Caco-2 (cell line): ENCODE measurements around the gene EIF1AY. TPM values are rescaled to one million over a fixed set of nuclear protein-coding genes. Genes with fewer than 3 reads are reported as not detected.

Source experiments
- BruUV-seq: library from RNA; stranded (reverse); fragments of 400-500 nt; replicated peaks from 2 replicates; lab custom pipeline; 2021; lab: Mats Ljungman, UMichigan
- CTCF ChIA-PET: fragments of 300-600 bp; sonication (Branson Sonifier 250); formaldehyde crosslinking; loops from one replicate; lab custom pipeline; 2022; ENCODE audit warnings: antibody characterized with exemption; lab: Charles Lee
- POLR2A ChIA-PET: fragments of 300-600 bp; sonication (Branson Sonifier 250); formaldehyde crosslinking; loops from one replicate; lab custom pipeline; 2022; ENCODE audit warnings: antibody characterized with exemption; lab: Charles Lee
- DNase-seq, 2 experiments: peaks; one replicate each; pipeline versions ENCODE4 v3.0.0 to v3.0.0-alpha.2; 2020 to 2022
- H3K27me3 ChIP-seq: replicated peaks from 2 replicates; pipeline ENCODE4 v1.6.0; 2011; ENCODE audit warnings: low read length; ENCODE audit not compliant: control insufficient read depth, insufficient read depth
- H3K36me3 ChIP-seq: 2 replicates; pipeline ENCODE4 v1.5.1; 2011; ENCODE audit warnings: low read length; ENCODE audit not compliant: control insufficient read depth, insufficient read depth
- H3K4me1 ChIP-seq: fragments of 250-450 bp; sonication (Bioruptor Pico); 2 replicates; pipeline ENCODE4 v1.5.1; 2020; ENCODE audit warnings: mild to moderate bottlenecking
- H3K4me3 ChIP-seq: 2 replicates; pipeline ENCODE4 v1.5.1; 2011; ENCODE audit warnings: low read depth, mild to moderate bottlenecking, control low read depth, low read length
- H3K9me3 ChIP-seq: fragments of 250-450 bp; sonication (Bioruptor Pico); 2 replicates; pipeline ENCODE4 v1.5.1; 2020; ENCODE audit warnings: mild to moderate bottlenecking, moderate library complexity
- H3K27ac Mint-ChIP-seq: one replicate; pipeline ENCODE4 v1.8.0; 2022; ENCODE audit warnings: mixed read lengths; ENCODE audit not compliant: unreplicated experiment
- H3K27me3 Mint-ChIP-seq: one replicate; pipeline ENCODE4 v1.8.0; 2022; ENCODE audit warnings: mixed read lengths; ENCODE audit not compliant: insufficient read depth, unreplicated experiment
- H3K36me3 Mint-ChIP-seq: one replicate; pipeline ENCODE4 v1.8.0; 2022; ENCODE audit warnings: mild to moderate bottlenecking, mixed read lengths; ENCODE audit not compliant: insufficient read depth, unreplicated experiment
- H3K4me1 Mint-ChIP-seq: one replicate; pipeline ENCODE4 v1.8.0; 2022; ENCODE audit warnings: low read depth, mixed read lengths; ENCODE audit not compliant: unreplicated experiment
- H3K4me3 Mint-ChIP-seq: one replicate; pipeline ENCODE4 v1.8.0; 2022; ENCODE audit warnings: mild to moderate bottlenecking, moderate library complexity, mixed read lengths; ENCODE audit not compliant: unreplicated experiment
- H3K9me3 Mint-ChIP-seq: one replicate; pipeline ENCODE4 v1.8.0; 2022; ENCODE audit warnings: mixed read lengths; ENCODE audit not compliant: unreplicated experiment
- CTCF ChIP-seq, 2 experiments: fragments of 200-600 bp in 1 of 2; IDR thresholded peaks; 1 replicate in 1 of 2; 2 replicates in 1 of 2; pipeline versions ENCODE4 v1.5.1 to v1.8.0; 2011 to 2022; ENCODE audit warnings: antibody characterized with exemption in 1 of 2, control low read depth in 1 of 2, inconsistent platforms in 1 of 2, low read depth in 1 of 2, low read length in 1 of 2, mild to moderate bottlenecking in 1 of 2, moderate library complexity in 1 of 2; ENCODE audit not compliant: insufficient read depth in 1 of 2, severe bottlenecking in 1 of 2, unreplicated experiment in 1 of 2
- intact Hi-C: fragments of 100-400 bp; cut with micrococcal nuclease; formaldehyde crosslinking; loops from one replicate; pipeline ENCODE4 v1.10.0; 2022; ENCODE audit not compliant: unreplicated experiment
- total RNA-seq: library from RNA; stranded (reverse); gene quantifications from 2 replicates; pipeline ENCODE4 v1.2.3, GENCODE V29; 2022

EIF1AY gene
- total RNA-seq, 1 experiment from 2014 or later: not detected

GRCh38 chrY:20538933-20539332 lies 36.6 kb upstream of the EIF1AY start:
- Histone ChIP-seq H3K9me3 (no peaks in the 10 kb centered on the region), H3K4me3 (no peak overlapping the region), H3K4me1 (no peaks in the 10 kb centered on the region), H3K36me3 (no peaks in the 10 kb centered on the region), H3K27me3 (no peaks in the 10 kb centered on the region)
- CTCF ChIA-PET: no interaction called here
- intact Hi-C loops: no loop called here
- no peak overlapping the region for H3K4me3 Mint-ChIP-seq
- no peak overlapping the region for H3K27ac Mint-ChIP-seq
- no peaks in the 10 kb centered on the region for H3K36me3 Mint-ChIP-seq
- no peaks in the 10 kb centered on the region for H3K9me3 Mint-ChIP-seq
- H3K27me3 Mint-ChIP-seq: no peaks in the 10 kb centered on the region
- H3K4me1 Mint-ChIP-seq: no peaks in the 10 kb centered on the region
- DNase-seq: no peak
- POLR2A ChIA-PET: no interaction called here
- no TSS peak for BruUV-seq
- TF ChIP-seq CTCF (IDR thresholded peaks at IDR 0.05; ENCODE audit: insufficient read depth in 1 of 2, low read depth in 1 of 2, low read length in 1 of 2, severe bottlenecking in 1 of 2, unreplicated experiment in 1 of 2): no peak

- no peak for TF ChIP-seq CTCF (IDR thresholded peaks at IDR 0.05; ENCODE audit: insufficient read depth in 1 of 2, low read depth in 1 of 2, low read length in 1 of 2, severe bottlenecking in 1 of 2, unreplicated experiment in 1 of 2)
- Histone ChIP-seq H3K27me3 (no peaks in the 10 kb centered on the region), H3K4me1 (no peaks in the 10 kb centered on the region), H3K36me3 (no peaks in the 10 kb centered on the region), H3K9me3 (no peaks in the 10 kb centered on the region), H3K4me3 (no peak overlapping the region)
- Mint-ChIP-seq H3K27ac (no peak overlapping the region), H3K27me3 (no peaks in the 10 kb centered on the region), H3K4me1 (no peaks in the 10 kb centered on the region), H3K36me3 (no peaks in the 10 kb centered on the region), H3K4me3 (no peak overlapping the region), H3K9me3 (no peaks in the 10 kb centered on the region)
- intact Hi-C loops: no loop called here
- POLR2A ChIA-PET: no interaction called here
- CTCF ChIA-PET: no interaction called here
- no peak for DNase-seq
- BruUV-seq: no TSS peak
These were observed 31.1 kb upstream of the EIF1AY start for GRCh38 chrY:20544451-20544960.

GRCh38 chrY:20546071-20546470 lies 29.5 kb upstream of the EIF1AY start:
- H3K4me3 Mint-ChIP-seq: no peak overlapping the region
- intact Hi-C loops: no loop called here
- no peaks in the 10 kb centered on the region for H3K27me3 ChIP-seq
- no peaks in the 10 kb centered on the region for H3K9me3 ChIP-seq
- no peaks in the 10 kb centered on the region for H3K4me1 Mint-ChIP-seq
- no peak for DNase-seq
- no peak for TF ChIP-seq CTCF (IDR thresholded peaks at IDR 0.05; ENCODE audit: insufficient read depth in 1 of 2, low read depth in 1 of 2, low read length in 1 of 2, severe bottlenecking in 1 of 2, unreplicated experiment in 1 of 2)
- no peaks in the 10 kb centered on the region for H3K36me3 ChIP-seq
- POLR2A ChIA-PET: no interaction called here
- H3K36me3 Mint-ChIP-seq: no peaks in the 10 kb centered on the region
- H3K27ac Mint-ChIP-seq: no peak overlapping the region
- H3K4me3 ChIP-seq: no peak overlapping the region
- CTCF ChIA-PET: no interaction called here
- no peaks in the 10 kb centered on the region for H3K27me3 Mint-ChIP-seq
- no peaks in the 10 kb centered on the region for H3K4me1 ChIP-seq
- BruUV-seq: no TSS peak
- H3K9me3 Mint-ChIP-seq: no peaks in the 10 kb centered on the region
